Epithelial cell of prostate (primary cell): ENCODE measurements around the gene SMYD3.
"Not testable (repeated sequence)": the region's sequence is repeated elsewhere in the genome, so short reads cannot be mapped to it uniquely, and the experiment has no call there.

Source experiments
- DNase-seq: peaks from one replicate; pipeline ENCODE4 v3.0.0-alpha.2; 2011; ENCODE audit warnings: low read depth, low spot score
- H3K27ac ChIP-seq: fragments of 450-650 bp; 2 replicates; pipeline ENCODE4 v1.5.1; 2017; ENCODE audit warnings: mild to moderate bottlenecking

The SMYD3 gene

DNA sequence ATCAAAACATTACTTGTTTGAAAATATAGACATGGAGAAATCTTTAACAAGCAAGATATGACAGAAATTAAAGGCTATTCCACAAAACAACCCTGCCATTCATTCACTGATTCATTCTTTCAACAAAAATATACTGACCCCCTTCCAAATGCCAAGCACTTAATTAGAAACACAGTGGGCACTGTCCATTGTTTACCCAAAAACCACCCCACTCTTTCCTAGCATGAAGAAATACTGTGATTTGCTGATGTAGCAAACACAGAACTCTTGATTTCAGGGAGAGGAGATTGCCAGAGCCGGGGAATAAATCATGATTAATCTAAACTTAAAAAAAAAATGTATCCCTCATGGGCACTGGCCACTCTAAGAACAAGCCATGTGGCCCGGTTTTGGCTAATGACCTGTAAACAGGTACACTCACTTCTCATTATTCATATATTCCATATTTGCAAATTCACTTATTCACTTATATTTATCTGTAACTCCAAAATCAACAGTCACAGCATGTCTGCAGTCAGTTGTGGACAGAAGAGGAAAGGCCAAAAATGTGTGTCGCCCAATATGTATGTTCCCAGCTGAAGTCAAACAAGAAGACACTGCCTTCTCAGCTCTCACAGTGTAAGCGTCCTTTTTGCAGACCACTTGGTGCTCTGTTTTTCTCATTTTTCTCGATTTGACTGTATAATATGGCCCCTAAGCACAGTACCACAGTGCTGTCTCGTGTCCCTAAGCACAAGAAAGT is 133.1 kb downstream of the SMYD3 start:
- no peak overlapping the region for H3K27ac ChIP-seq
- no peak for DNase-seq

DNA sequence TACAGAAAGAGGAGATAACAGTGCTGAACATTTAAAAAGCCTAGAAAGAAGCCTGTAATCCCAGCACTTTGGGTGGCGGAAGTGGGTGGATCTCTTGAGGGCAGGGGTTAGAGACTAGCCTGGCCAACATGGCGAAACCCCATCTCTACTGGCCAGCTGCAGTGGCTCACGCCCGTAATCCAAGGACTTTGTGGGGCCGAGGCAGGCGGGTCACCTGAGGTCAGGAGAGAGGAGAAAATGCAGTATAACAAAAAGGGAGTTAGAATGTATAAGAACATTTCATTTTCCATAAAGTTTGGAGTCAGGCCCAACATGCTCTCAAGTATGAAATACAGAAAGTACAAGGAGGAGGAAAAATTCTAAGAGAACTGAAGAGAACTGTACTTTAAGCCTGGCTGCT is 134.5 kb downstream of the SMYD3 start:
- no peak for DNase-seq
- no peak overlapping the region for H3K27ac ChIP-seq

DNA sequence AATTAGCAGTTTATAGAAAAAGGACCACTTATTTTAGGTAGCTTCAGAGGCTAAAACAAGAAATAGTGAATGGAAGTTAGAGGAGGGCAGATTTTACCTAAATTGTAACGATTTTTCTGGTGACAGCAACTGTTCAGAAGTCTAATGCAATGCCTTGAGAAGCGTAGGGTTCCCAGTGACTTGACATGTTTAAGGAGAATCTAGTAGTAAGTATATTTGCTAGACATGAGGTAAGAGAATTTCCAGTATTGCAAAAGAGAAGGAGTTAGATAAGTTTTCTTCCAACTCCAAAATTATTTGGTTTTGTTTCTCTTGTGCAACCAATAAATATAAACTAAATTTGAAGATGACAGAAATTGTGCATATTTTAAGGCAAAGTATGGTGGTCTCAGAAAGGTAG is 140.0 kb downstream of the SMYD3 start:
- H3K27ac ChIP-seq, result no peak overlapping the region
- DNase-seq, result no peak

DNA sequence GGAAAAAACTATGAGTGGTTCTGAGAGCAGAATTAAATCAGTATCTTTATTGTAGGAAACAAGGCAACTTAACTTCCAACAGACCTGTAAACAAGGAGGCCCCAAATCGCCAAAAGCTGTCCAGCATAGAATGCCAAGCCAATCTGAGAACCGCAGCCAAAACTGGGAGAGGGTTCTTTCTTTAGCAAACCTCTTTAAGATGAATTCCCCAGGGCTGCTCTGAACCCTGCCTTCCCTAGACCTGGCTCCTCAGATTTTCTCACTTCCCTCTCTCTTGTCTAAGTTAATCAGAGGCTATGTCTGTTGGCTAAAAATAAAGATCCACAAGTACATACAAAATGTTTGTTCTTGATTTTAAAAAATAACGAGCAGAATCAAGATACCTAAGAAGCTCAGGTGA is 141.4 kb downstream of the SMYD3 start:
- DNase-seq, result no peak
- no peak overlapping the region for H3K27ac ChIP-seq

DNA sequence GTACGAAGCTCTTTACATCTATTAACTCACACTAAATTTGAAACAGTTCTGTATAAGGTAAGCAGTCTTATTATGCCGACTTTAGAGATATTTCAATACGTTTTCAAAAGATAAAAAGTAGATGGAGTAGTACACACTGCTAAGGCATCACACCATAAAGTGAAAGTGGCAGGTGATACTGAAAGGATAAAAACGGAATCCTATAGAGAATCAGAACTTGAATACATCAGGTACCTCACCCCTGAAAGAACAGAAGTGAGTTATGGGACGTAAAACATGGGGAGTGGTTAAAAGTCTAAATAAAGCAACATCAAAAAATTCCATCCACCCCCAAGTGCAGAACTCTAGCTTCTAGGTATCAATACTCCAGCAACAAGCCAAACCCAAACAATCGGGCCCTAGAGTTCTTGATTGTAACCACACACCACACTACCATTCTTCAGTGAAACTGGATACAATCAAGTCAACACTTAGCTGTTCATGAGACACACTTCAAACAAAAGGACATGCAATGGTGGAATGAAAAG is 142.6 kb downstream of the SMYD3 start:
- DNase-seq, result no peak
- no peak overlapping the region for H3K27ac ChIP-seq

DNA sequence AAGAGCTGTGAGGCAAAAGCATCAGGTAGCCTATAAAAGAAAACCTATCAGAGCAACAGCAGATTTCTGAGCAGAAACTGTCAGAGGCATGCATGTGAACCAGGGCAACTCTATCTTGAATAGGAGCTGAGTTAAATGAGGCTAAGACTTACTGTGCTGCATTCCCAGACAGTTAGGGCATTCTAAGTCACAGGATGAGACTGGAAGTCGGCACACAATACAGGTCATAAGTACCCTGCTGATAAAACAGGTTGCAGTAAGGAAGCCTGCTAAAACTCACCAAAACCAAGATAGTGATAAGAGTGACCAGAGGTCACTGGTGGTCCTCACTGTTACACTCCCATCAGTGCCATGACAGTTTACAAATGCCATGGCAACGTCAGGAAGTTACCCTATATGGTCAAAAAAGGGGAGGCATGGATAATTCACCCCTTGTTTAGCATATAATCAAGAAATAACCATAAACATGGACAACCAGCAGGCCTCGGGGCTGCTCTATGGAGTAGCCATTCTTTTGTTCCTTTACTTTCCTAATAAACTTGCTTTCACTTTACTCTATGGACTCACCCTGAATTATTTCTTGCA is 150.0 kb downstream of the SMYD3 start:
- peak; percentile 64 for DNase-seq
- H3K27ac ChIP-seq, result peak overlapping the region; percentile 5

DNA sequence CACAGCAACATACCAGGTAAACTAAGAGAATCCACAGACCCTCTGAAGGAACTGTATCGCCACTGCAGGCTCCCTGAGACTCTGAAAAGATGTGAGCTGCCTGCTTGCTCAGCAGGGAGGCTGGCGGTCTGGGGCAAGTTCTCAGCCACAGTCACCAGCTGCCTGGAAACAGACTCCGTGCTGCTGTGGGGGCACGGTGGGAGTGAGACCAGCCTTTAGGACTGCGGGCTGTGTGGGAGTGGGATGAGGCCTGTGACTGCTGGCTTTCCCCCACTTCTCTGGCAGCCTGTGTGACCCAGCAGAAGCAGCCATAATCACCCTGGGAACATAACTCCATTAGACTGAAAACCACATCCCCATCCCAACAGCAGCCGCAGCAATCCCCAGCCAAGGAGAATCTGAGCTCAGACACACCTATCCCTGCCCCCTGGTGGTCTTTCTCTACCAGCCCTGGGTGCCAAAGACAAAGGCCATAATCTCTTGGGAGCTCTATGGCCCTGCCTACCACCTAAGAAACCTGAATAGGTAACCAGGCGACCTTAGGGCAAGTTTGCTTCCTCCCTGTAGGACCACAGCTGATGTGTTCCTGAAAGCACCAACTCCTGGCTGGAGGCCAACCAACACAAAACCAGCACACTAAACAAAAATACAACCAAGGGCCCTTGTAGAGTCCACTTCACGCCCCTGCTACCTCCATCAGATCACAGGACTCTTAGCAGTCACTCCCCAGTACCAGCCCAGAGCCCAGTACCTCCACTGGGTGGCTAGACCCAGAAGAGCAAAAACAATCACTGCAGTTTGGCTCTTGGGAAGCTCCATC is 151.5 kb downstream of the SMYD3 start:
- no peak overlapping the region for H3K27ac ChIP-seq
- DNase-seq, result no peak

DNA sequence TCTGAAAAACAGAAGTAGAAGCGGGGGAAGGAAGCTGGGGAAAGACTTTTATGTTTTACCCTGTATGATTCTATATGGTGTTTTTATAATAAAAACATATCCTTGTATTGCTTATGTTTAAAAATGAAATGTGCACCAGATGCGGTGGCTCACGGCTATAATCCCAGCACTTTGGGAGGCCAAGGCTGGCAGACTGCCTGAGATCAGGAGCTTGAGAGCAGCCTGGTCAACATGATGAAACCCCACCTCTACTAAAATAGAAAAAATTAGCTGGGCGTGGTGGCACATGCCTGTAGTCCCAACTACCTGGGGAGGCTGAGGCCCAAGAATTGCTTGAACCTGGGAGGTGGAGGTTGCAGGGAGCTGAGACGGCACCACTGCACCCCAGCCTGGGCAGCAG is 155.4 kb downstream of the SMYD3 start:
- H3K27ac ChIP-seq, result no peak overlapping the region
- DNase-seq, result no peak

DNA sequence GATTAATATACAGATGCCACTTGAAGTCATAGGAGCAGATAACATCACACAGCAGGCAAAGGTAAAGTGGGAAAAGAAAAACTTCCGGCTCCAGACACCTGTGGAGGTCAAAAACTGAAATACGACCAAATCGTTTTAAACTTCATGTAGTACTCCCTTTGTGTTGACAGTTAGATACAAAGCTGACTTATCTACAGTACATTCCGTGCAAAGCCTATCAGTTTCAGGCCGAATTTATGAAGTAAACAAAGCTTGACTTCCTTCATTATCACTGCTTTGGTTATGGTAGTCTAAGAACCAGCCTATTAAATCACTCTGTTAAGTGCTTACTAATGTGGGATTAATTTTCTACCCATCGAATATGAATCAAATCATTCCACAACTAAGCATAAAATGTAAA is 156.3 kb downstream of the SMYD3 start:
- no peak for DNase-seq
- H3K27ac ChIP-seq, result no peak overlapping the region

DNA sequence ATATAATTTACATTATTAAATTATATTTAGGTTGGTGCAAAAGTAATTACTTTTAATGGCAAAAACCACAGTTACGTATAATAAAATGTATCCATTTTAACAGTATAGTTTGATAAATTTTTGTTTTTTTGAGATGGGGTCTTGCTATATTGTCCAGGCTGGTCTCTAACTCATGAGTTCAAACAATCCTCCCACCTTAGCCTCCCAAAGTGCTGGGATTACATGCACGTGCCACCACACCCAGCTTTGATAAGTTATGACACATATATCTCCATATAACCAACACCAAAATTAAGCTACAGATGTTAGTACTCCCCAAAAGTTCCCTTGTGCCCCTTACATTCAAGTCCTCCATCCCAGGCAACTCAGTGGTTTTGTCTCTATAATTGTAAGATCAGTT is 163.1 kb downstream of the SMYD3 start:
- no peak overlapping the region for H3K27ac ChIP-seq
- no peak for DNase-seq

DNA sequence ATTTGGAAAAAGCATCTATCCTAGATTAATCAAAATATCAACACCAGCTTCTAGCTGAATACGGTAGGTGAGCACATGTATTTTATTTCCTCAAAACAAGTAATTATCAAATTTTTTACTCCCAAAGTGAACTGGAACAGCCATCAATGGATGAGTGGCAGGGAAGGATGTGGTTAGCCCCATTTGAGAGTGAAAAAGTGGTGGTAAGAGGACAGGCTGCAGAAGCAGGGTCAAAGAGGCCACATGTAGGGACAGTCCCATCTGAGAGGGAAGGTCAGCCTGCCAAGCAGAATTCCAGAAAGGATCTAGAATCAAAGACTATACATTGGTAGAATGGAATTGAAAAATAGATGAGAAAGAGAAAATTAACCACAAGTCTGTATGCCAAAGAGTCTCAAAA is 163.8 kb downstream of the SMYD3 start:
- H3K27ac ChIP-seq, result no peak overlapping the region
- DNase-seq, result no peak

DNA sequence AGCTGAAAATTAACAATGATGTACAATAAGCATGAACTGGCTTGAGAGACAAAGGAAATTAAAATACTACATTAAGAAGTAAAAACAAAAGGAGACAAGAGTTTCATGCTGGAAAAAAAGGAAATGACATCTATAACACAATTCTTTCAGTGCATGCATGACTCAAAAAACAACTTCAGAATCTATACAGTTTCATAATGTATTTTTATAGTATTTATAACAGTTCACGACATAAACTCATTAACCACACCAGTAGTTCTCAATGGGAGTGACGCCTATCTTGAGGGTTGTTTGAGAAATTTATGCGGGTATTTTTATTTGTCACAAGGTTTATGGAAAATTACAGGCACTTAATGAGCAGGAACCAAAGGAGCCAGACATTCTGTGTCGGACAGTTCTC is 168.5 kb downstream of the SMYD3 start:
- DNase-seq, result no peak

DNA sequence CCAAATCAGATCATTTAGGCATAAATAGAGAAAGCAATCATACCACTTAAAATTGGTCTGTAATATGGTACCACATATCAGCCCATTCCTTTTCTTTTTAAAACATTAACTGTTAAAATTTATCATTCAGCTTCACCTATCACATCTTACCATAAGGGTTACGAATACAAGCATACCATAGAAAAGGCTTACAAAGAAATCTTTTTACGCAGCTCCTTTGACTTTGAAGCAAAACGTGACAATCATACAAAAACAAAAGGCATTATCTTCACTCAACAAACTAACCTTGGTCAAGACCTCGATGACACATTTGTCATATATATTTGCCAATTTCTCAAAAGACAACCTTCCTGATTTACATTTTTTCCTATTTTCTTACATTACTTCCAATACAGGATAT is 169.0 kb downstream of the SMYD3 start:
- no peak for DNase-seq
- no peak overlapping the region for H3K27ac ChIP-seq

More for the DNA sequence above, 168.5 kb downstream of the SMYD3 start:
- H3K27ac ChIP-seq, result no peak overlapping the region

DNA sequence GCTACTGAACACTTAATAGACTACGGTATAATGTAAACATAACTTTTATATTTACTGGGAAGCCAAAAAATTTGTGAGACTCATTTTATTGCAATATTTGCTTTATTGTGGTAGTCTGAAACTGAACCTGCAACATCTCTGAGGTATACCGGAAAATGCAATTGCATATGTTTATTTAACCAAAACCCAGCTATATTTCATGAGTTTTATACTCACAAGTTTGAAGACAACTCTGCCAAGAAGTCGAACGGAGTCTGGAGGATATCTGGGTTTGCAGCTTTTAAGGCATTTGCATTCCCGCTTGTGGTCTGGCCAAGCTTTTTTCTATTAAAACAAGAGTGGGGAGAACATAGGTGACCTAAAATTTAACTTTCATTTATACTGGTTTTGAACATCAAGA is 171.9 kb downstream of the SMYD3 start:
- no peak for DNase-seq

DNA sequence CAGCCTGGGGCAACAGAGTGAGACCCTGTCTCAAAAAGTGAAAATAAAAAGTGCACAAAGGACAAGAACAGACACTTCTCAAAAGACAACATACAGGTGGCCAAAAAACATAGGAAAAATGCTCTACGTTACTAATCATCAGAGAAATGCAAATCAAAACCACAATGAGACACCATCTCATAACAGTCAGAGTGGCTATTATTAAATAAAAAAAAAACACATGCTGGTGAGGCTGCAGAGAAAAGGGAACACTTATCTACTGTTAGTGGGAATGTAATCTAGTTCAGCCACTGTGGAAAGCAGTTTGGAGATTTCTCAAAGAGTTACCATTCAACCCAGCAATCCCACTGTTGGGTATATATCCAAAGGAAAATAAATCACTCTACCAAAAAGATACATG is 173.2 kb downstream of the SMYD3 start:
- no peak overlapping the region for H3K27ac ChIP-seq
- DNase-seq, result no peak

More for the DNA sequence above, 171.9 kb downstream of the SMYD3 start:
- no peak overlapping the region for H3K27ac ChIP-seq

DNA sequence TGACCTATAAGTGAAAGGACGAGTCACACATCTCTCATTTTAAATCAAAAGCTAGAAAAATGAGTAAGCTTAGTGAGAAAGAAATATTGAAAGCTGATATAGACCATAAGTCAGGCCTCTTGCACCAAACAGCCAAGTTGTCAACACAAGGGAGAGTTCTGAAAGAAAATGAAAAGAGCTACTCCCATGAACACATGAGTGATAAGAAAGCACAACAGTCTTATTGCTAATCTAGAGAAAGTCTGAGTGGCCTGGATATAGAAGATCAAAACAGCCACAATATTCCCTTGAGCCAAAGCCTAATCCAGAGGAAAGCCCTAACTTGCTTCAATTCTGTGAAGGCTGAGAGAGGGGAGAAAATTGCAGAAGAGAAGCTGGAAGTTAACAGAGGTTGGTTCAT is 175.0 kb downstream of the SMYD3 start:
- no peak overlapping the region for H3K27ac ChIP-seq
- DNase-seq, result no peak

DNA sequence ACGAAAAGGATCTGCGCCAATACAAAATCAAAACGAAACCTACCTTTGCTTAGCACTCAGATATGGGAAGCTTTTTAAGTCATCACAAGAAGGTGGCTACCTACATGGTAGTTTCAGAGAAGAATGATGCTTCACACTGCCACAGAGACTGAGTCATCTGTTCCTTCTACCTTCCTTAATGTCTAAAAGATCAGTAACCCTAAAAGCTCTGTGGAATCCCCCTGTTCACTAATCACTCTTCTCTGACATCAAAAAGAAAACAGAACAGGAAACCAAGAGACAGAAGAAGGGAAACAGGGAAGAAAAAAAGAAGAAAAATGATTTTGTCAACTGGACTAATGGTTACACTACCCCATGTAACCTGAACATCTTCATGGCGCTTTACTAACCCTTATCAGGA is 177.2 kb downstream of the SMYD3 start:
- H3K27ac ChIP-seq, result no peak overlapping the region
- no peak for DNase-seq

DNA sequence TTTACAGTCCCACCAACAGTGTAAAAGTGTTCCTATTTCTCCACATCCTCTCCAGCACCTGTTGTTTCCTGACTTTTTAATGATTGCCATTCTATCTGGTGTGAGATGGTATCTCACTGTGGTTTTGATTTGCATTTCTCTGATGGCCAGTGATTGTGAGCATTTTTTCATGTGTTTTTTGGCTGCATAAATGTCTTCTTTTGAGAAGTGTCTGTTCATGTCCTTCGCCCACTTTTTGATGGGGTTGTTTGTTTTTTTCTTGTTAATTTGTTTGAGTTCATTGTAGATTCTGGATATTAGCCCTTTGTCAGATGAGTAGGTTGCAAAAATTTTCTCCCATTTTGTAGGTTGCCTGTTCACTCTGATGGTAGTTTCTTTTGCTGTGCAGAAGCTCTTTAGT is 177.8 kb downstream of the SMYD3 start:
- not testable (repeated sequence) for DNase-seq, H3K27ac ChIP-seq

DNA sequence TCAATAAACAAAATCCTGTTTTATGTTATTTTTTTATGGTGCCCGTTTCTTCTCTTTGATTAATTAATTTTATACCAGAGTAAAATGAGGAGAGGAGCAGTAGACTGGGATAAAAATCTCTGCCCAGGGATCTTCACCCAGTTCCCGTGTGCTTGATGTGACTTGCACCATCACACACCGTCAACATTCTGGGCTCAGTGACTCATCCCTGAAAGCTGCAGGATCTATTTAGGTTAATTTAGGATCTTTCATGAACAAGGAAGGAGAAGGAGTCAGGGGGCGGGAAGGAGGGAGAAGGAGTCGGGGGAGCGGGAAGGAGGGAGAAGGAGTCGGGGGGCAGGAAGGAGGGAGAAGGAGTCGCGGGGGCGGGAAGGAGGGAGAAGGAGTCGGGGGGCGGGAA is 182.4 kb downstream of the SMYD3 start:
- peak; percentile 18 for DNase-seq
- H3K27ac ChIP-seq, result no peak overlapping the region

DNA sequence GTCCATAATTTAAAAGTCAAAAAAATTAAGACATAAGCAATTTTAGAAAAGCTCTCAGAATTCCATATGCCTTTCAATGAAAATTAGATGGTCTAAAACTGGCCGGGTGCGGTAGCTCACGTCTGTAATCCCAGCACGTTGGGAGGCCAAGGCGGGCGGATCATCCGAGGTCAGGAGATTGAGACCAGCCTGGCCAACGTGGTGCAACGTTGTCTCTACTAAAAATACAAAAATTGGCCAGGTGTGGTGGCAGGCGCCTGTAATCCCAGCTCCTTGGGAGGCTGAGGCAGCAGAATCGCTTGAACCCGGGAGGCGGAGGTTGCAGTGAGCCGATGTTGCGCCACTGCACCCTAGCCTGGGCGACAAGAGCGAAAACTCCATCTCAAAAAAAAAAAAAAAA is 183.0 kb downstream of the SMYD3 start:
- H3K27ac ChIP-seq, result not testable (repeated sequence)

DNA sequence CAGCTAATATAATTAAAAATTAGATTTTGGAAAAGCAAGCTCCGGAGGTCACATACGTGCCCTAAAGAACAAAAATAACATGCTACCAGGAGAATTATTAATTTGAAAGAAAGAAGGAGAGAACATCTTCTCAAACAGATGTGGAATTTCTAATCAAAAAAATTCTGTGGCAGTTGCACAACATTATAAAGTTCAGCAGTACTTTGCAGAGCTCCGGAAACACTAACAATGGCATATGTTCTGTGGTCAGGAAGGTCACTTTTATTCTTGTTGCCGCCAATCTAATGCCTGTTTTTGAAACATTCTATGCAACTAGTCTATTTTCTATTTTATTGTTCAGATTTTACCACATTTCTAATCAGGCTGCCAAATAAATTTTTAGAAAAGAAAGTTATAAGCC is 186.8 kb downstream of the SMYD3 start:
- no peak for DNase-seq
- H3K27ac ChIP-seq, result no peak overlapping the region

More for the DNA sequence above, 183.0 kb downstream of the SMYD3 start:
- DNase-seq, result not testable (repeated sequence)
